Smooth muscle cell (in vitro differentiated cells): ENCODE measurements around the gene PRUNE2. TPM values are rescaled to one million over a fixed set of nuclear protein-coding genes. Genes with fewer than 3 reads are reported as not detected.

Source experiments
- DNase-seq: peaks from one replicate; lab custom pipeline; 2025; ENCODE audit not compliant: unreplicated experiment; lab: John Stamatoyannopoulos, UW
- H2AFZ ChIP-seq: fragments of 200-600 bp; sonication (generic); 2 replicates; pipeline ENCODE4 v1.6.0; 2016; ENCODE audit warnings: antibody characterized with exemption, low read depth, mild to moderate bottlenecking
- H3F3A ChIP-seq: fragments of 200-600 bp; sonication (generic); 2 replicates; pipeline ENCODE4 v1.6.0; 2017; ENCODE audit warnings: antibody characterized with exemption, low read depth
- H3K27ac ChIP-seq: fragments of 200-600 bp; sonication (generic); 2 replicates; pipeline ENCODE4 v1.5.1; 2016; ENCODE audit warnings: low read depth, mild to moderate bottlenecking
- H3K27me3 ChIP-seq: fragments of 200-600 bp; sonication (generic); 2 replicates; pipeline ENCODE4 v1.6.1; 2016; ENCODE audit warnings: low read depth, mild to moderate bottlenecking
- H3K36me3 ChIP-seq: fragments of 200-600 bp; sonication (generic); 2 replicates; pipeline ENCODE4 v1.5.1; 2016; ENCODE audit warnings: low read depth
- H3K4me1 ChIP-seq: fragments of 200-600 bp; sonication (generic); 2 replicates; pipeline ENCODE4 v1.5.1; 2016; ENCODE audit warnings: low read depth
- H3K4me2 ChIP-seq: fragments of 200-600 bp; sonication (generic); 2 replicates; pipeline ENCODE4 v1.6.0; 2016; ENCODE audit warnings: mild to moderate bottlenecking
- H3K4me3 ChIP-seq: fragments of 200-600 bp; sonication (generic); 2 replicates; pipeline ENCODE4 v1.5.1; 2016; ENCODE audit warnings: mild to moderate bottlenecking
- H3K79me2 ChIP-seq: fragments of 200-600 bp; sonication (generic); 2 replicates; pipeline ENCODE4 v1.6.0; 2016; ENCODE audit warnings: low read depth, mild to moderate bottlenecking
- H3K9ac ChIP-seq: fragments of 200-600 bp; sonication (generic); 2 replicates; pipeline ENCODE4 v1.6.0; 2016; ENCODE audit warnings: low read depth
- H3K9me3 ChIP-seq: fragments of 200-600 bp; sonication (generic); replicated peaks from 2 replicates; pipeline ENCODE4 v1.5.1; 2016; ENCODE audit warnings: low read depth
- H4K20me1 ChIP-seq: fragments of 200-600 bp; sonication (generic); 2 replicates; pipeline ENCODE4 v1.6.0; 2016; ENCODE audit warnings: low read depth
- WGBS: methylation state at CpG from one replicate; pipeline ENCODE4 v1.1.7; 2016; ENCODE audit warnings: low lambda C conversion rate; 5-methylcytosine and 5-hydroxymethylcytosine counted together
- polyA plus RNA-seq: library from polyadenylated mRNA; unstranded; fragments of >200 nt; fragmentation: Nextera tagmentation; extraction: Ambion mirVana; gene quantifications from 2 replicates; pipeline ENCODE4 v1.2.1, GENCODE V29; 2016
- total RNA-seq: library from RNA; depleted of rRNA; stranded (reverse); fragments of >200 nt; gene quantifications from 2 replicates; pipeline ENCODE4 v1.2.3, GENCODE V29; 2014
- TF ChIP-seq, protein P1 (sequence below): fragments of 200-600 bp; sonication (generic); IDR thresholded peaks from 2 replicates; pipeline ENCODE4 v1.5.1; 2017; ENCODE audit warnings: borderline replicate concordance, mild to moderate bottlenecking, antibody characterized with exemption; ENCODE audit not compliant: insufficient read depth, poor library complexity, severe bottlenecking

Gene PRUNE2
- total and polyA plus RNA-seq, 2 experiments from 2014 or later: 0.79 to 1.9 TPM

- Histone ChIP-seq H3K27ac (no peak overlapping the region), H3K9me3 (no peaks in the 10 kb centered on the region), H3K4me1 (no peaks in the 10 kb centered on the region), H3K4me2 (no peak overlapping the region), H2AFZ (no peak overlapping the region), H3F3A (no peaks in the 10 kb centered on the region), H3K4me3 (no peak overlapping the region), H3K36me3 (no peaks in the 10 kb centered on the region), H3K79me2 (no peaks in the 10 kb centered on the region), H3K9ac (no peak overlapping the region), H3K27me3 (no peaks in the 10 kb centered on the region), H4K20me1 (no peaks in the 10 kb centered on the region)
- no peak for DNase-seq
- TF ChIP-seq, protein P1, sequence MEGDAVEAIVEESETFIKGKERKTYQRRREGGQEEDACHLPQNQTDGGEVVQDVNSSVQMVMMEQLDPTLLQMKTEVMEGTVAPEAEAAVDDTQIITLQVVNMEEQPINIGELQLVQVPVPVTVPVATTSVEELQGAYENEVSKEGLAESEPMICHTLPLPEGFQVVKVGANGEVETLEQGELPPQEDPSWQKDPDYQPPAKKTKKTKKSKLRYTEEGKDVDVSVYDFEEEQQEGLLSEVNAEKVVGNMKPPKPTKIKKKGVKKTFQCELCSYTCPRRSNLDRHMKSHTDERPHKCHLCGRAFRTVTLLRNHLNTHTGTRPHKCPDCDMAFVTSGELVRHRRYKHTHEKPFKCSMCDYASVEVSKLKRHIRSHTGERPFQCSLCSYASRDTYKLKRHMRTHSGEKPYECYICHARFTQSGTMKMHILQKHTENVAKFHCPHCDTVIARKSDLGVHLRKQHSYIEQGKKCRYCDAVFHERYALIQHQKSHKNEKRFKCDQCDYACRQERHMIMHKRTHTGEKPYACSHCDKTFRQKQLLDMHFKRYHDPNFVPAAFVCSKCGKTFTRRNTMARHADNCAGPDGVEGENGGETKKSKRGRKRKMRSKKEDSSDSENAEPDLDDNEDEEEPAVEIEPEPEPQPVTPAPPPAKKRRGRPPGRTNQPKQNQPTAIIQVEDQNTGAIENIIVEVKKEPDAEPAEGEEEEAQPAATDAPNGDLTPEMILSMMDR: no peak
- 93% methylated on average over 6 of the region's 6 CpGs for WGBS
Measured at GRCh38 chr9:76926846-76927245, 20.9 kb upstream of the PRUNE2 start.

DNA sequence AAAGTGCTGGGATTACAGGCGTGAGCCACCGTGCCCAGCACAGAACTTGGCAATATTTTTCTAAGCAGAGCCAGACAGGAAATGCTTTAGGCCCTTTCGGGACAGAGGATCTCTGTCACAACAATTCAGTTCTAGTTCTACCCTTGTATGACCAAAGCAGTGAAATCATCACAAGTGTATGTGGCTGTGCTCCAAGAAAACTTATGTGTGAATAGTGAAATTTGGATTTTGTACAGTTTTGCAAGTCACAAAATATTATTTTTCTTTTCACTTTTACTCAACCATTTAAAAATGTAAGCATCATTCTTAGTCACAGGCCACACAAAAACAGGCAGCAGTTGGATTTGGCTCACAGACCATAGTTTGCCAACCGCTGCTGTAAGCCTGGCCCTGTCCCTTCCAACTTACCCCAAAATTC lies 20.4 kb upstream of the PRUNE2 start:
- Histone ChIP-seq H3K9ac (no peak overlapping the region), H3K27ac (no peak overlapping the region), H3K9me3 (no peaks in the 10 kb centered on the region), H3K36me3 (no peaks in the 10 kb centered on the region), H2AFZ (no peak overlapping the region), H3F3A (no peaks in the 10 kb centered on the region), H3K27me3 (no peaks in the 10 kb centered on the region), H3K4me1 (no peaks in the 10 kb centered on the region), H4K20me1 (no peaks in the 10 kb centered on the region), H3K4me3 (no peak overlapping the region), H3K4me2 (no peak overlapping the region), H3K79me2 (no peaks in the 10 kb centered on the region)
- TF ChIP-seq, protein P1: no peak
- WGBS: 79% methylated on average over 4 of the region's 4 CpGs
- no peak for DNase-seq

DNA sequence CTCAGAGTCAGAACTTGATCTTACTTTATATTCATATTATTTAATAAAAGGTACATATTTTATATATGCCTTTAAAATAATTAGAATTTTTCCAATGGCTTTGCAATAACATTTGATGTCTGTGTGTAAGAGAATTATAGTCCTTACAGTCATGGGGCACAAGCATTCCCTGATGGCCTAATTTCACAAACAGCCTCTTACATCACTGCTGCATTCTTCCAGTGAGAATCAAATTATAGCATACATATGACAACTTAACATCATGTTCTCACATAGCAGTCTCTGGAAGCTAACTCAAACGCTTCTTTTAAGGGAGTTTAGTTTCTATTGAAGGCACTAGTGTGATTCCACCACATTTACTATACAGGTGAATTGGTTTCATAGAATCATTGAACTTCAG lies 15.3 kb upstream of the PRUNE2 start:
- H3K4me3 ChIP-seq: no peak overlapping the region
- no peak for DNase-seq

GRCh38 chr9:76917299-76917698 lies 11.4 kb upstream of the PRUNE2 start:
- DNase-seq: no peak

More for the DNA sequence above, 15.3 kb upstream of the PRUNE2 start:
- TF ChIP-seq, protein P1: no peak
- Histone ChIP-seq H3K4me2 (no peak overlapping the region), H3K4me1 (no peaks in the 10 kb centered on the region), H3K79me2 (no peaks in the 10 kb centered on the region), H2AFZ (no peak overlapping the region), H3K27me3 (no peaks in the 10 kb centered on the region), H3K27ac (no peak overlapping the region), H3K9me3 (no peaks in the 10 kb centered on the region), H3K36me3 (no peaks in the 10 kb centered on the region), H3F3A (no peaks in the 10 kb centered on the region), H3K9ac (no peak overlapping the region), H4K20me1 (no peaks in the 10 kb centered on the region)
- WGBS: 77% methylated on average over 1 of the region's 1 CpG

More at GRCh38 chr9:76917299-76917698, 11.4 kb upstream of the PRUNE2 start:
- H3K27ac ChIP-seq: no peak overlapping the region
- H2AFZ ChIP-seq: no peak overlapping the region
- H3K4me3 ChIP-seq: no peak overlapping the region
- peaks cover 9% of the 10 kb centered on the region for H3K27me3 ChIP-seq
- H3K9ac ChIP-seq: no peak overlapping the region
- H3K36me3 ChIP-seq: no peaks in the 10 kb centered on the region
- no peaks in the 10 kb centered on the region for H3K79me2 ChIP-seq
- no peaks in the 10 kb centered on the region for H3K9me3 ChIP-seq
- no peaks in the 10 kb centered on the region for H3K4me1 ChIP-seq
- no peak overlapping the region for H3K4me2 ChIP-seq
- TF ChIP-seq, protein P1: no peak
- WGBS: 91% methylated on average over 4 of the region's 4 CpGs
- peaks cover 2% of the 10 kb centered on the region for H3F3A ChIP-seq
- no peaks in the 10 kb centered on the region for H4K20me1 ChIP-seq
